ENCODE results near the gene ODAD4.
A peak's percentile ranks its signal among the peaks of the same experiment; 100 is the strongest.

The ODAD4 gene

DNA sequence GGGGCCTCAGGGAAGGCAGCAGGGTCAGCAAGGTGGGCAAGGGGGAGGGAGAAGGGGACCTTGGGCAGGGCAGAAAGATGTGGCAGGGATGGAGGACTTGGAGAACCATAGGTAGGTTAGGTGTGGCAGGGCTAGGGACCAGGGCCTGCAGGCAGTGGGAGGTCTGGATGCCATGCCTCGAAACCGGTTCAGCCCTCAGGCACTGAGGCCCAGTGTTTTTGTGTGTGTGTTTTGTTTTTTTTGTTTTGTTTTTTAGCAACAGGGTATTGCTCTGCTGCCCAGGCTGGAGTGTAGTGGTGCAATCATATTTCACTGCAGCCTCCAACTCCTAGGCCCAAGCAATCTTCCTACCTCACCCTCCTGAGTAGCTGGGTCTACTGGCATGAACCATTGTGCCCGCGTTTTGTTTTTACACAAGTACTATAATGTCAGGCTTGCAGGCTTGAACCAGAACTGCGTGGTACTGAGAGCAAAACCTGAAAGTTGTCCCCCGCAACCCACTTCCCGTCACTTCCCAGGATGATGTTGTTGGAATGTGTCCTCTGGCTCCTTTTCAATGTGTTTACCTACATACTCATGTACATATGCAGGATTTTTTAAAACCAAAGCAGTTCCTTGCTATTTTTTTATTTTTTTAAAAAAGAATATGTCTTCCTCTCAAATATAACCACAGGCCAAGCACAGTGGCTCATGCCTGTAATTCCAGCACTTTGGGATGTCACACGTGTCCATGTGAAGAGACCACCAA, 12.4 kb downstream of the ODAD4 start:
- DNase-seq: no peak

DNA sequence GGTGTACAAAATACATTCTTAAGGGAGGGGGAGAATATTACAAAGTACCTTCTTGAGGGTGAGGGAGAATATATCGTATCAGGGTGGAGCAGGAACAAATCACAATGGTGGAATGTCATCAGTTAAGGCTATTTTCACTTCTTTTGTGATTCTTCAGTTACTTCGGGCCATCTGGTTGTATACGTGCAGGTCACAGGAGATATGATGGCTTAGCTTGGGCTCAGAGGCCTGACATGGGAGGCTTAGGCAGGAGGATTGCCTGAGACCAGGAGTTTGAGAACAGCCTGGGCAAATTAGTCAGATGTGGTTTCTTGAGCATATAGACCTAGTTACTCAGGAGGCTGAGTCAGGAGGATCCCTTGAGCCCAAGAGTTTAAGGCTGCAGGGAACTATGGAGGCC, 13.1 kb downstream of the ODAD4 start:
- DNase-seq: no peak

DNA sequence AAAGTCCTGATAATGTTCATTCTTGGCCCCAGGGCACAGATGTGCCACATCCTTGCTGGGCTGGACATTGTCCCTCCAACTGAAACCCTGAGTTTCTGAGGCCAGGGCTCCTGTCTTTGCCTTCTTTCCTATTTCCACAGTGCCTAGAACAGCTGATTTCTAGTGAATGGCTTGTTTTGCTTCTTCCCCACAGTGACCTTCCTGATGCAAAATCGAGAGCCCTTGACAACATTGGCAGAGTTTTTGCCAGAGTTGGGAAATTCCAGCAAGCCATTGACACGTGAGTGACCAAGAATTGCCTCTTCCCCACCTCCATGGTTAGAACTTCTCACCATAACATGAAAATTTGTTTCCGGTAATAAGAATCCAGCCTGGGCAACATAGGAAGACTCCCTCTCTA, 14.5 kb downstream of the ODAD4 start:
- no peak for DNase-seq

DNA sequence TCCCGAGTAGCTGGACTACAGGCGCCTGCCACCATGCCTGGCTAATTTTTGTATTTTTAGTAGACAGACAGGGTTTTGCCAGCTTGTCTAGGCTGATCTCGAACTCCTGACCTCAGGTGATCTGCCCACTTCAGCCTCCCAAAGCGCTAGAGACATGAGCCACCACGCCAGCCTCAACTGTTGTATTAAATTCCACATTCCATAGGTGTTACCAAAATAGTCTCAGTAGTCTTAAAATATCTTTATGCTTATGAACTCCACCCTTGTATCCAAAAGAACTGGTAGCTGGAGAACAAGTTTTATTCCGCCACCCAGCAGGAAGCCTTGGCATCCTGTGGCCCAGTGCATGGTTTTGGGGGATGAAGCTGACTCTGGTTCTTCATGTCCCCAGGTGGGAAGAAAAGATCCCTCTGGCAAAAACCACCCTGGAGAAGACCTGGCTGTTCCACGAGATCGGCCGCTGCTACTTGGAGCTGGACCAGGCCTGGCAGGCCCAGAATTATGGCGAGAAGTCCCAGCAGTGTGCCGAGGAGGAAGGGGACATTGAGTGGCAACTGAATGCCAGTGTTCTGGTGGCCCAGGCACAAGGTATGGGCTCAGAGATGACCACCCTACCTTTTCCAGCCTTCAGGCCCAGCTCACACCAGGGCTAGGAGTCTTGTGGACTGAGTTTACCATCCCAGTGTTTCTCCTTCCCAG, 18.5 kb downstream of the ODAD4 start:
- DNase-seq: no peak

DNA sequence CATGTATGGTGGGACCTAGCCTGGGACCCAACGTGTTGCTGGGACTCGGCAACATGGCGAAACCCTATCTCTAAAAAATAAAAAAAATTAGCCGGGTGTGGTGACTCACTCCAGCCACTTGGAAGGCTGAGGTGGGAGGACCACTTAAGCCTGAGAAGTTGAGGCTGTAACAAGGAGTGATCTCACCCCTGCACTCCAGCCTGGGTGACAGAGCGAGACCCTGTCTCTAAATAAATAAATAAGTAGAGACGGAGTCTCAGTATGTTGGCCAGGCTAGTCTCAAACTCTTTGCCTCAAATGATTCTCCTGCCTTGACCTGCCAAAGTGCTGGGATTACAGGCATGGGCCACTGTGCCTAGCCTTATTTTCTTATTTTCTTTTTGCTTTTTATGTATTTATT, 26.1 kb downstream of the ODAD4 start:
- no peak for DNase-seq

DNA sequence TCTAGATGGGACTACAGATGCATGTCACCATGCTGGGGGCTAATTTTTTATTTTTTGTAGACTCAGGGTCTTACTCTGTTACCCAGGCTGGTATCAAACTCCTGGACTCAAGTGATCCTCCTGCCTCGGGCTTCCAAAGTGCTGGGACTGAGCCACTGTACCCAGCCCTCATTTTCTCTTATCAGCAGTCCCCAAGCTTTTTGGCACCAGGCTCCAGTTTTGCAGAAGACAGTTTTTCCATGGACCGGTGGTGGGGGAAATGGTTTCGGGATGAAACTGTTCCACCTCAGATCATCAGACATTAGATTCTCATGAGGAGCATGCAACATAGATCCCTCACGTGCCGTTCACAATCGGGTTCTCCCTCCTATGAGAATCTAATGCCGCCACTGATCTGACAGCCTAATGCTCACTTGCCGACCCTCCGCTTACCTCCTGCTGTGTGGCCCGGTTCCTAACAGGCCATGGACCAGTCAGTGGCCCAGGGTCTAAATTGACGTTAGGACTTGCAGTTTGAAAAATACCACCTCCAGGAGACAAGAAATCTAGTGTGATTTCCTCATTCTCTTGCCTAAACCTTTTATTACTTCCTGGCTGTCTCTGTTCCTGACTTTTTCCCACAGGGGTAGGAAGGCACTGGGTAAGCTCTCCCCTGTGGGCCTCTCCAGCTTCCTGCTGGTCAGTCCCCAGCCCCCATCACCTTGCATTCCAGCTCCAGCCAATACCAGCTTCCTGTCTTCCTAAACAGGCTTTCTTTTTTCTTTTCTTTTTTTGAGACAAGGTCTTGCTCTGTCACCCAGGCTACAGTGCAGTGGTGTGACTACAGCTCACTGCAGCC, 26.8 kb downstream of the ODAD4 start:
- DNase-seq: no peak

DNA sequence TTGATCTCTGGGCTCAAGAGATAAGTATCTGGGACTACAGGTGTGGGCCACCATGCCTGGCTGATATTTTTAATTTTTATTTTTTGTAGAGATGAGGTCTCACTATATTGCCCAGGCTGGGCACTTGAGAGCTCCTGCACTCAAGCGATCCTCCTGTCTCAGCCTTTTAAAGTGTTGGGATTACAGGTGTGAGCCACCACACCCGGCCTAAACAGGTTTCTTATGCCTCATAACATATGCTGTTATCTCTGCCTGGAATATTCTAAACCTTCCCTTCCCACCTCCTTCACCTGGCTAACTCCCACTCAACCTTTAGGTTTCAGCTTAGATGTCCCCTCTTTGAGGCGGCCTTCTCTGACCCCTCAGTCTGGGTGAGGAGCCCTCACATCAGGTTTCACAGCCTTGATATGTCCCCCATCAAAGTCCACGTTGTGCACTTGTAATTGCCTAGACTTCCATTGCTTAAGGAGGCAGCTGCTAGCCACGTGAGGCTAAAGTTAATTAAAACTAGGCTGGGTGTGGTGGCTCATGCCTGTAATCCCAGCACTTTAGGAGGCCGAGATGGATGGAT, 27.5 kb downstream of the ODAD4 start:
- DNase-seq: no peak

DNA sequence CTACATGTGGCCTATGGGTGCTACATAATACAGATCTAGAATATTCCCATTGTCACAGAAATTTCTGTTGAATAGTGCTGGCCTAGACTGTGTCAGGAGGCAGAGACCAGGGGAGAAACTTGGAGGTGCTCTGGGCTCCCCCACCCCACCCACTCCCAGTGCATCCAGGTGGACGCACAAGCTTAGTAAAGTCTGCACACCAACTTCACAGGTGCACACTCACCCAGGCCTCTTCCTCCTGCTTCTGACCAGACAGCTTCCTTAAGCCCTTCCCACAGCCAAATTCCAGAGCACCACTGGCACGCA, 28.6 kb downstream of the ODAD4 start:
- no peak for DNase-seq

DNA sequence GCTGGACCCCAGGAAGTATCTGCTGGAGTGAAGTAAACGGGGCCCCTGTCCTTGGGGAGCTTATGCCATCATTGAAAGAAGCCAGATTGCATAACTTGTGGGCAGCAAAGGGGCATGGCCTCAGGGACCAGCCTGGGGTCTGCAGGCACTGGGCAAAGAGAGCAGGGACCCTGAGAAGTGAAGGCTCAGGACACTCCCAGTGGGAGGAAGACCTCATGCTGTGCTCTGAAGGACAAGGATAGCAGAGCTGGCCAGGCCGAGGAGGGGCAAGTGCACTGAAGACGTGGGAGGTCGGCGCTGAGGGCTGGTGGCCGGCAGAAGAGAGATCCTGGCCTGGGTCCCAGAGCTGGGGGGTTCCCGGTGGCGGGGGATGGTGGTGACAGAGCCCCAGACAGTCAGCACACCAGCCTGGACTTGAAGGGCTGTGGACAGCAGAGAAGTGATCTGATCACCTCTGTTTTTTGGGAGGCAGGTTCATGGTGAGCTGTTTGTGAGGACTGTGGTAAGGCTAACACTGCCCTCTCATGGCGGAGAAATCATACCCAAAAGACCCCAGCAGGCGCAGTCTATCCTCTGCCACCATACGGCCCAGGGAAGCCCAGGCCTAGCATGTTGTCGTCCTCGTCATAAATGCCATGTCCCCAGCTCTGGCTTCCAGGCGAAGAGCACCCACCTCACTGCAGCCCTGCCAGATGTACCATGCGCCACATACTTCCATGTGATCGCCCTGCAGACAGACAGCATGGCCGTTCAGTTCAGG, 29.1 kb downstream of the ODAD4 start:
- peak; percentile 68 for DNase-seq

DNA sequence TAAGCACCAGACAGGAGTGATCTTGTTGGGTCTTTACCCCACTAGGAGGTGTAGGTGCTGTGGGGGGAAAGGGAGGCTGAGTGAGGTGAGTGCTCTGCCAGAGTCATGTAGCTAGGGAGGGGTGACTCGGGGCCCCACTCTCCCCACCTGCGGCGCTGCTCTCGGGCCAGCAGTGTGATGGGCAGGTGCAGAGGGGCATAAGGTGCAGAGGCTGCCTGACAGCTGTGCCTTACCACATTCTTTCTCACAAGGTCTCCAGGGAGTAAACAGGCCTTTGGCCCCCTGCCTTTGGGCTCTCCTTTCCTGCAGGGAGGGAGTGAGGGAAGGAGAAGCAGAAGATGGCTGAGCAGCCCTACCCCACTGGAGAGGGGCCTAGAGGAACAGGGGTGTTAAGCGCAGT, 31.7 kb downstream of the ODAD4 start:
- no peak for DNase-seq

DNA sequence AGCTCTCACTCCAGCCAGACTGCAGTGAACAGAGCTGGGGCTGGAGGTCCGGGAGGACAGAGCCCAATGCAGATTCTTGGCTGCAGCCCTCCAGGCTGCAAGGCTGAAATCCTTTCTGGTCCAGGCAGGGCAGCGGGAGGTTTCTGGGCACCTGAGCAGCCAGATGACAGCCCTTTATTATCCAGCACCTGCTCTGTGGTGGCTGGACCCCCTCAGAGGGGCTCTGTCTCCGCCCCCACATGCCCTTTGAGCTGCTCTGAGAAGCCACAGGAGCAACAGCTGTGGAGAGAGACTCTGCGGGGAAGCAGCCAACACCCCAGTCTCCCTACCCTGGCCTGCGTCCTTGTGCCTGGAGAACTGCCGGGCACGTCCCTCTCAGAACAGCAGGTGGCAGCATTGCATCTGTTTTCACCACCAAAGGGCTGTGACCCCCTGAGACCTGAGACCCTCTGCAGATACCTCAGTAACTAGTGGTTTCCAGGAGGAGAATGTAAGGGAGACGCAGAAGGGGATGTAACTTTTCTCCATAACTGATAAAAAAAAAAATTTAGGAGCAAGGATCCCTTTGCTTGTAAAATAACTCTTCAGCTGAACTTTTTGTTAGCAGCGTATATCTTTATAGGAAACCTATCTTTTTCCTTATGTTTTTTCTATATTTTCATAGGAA, 32.5 kb downstream of the ODAD4 start:
- peak; percentile 78 for DNase-seq

DNA sequence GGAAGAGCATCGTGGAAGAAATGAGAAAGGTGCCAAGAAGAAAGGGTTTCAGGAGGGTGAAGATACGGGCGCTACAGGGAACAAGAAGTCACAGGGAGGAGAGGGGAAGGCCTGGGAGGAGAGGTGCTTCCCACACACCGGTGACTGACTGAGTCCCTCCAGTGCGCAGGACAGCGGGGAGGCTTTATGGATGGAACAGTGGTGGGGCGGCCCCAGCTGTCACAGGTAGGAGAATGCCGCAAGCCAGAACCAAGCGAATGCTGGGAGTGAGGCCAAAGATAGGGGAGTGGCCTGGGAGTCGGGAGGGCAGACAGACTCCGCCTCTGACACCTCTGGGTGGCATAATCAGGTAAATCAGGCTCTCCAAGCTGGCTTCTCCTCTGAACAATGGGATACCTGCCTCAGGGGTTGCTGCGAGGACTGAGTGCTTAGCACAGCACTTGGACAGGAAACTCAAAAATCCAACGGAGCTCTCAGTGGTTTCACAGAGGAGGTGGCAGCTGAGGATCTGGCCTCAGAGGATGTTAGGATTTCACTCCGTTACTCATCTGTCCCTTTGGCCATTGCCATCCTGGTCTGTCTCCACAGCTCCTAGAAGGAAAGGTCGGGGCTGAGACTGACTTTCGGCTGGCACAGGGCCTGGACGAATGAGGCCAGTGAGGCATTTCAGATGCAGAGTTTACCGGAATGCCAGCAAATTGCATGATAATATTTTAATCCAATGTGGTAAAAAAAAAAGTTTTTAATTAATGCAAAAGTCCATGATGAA, 35.5 kb downstream of the ODAD4 start:
- DNase-seq: peak; percentile 58

DNA sequence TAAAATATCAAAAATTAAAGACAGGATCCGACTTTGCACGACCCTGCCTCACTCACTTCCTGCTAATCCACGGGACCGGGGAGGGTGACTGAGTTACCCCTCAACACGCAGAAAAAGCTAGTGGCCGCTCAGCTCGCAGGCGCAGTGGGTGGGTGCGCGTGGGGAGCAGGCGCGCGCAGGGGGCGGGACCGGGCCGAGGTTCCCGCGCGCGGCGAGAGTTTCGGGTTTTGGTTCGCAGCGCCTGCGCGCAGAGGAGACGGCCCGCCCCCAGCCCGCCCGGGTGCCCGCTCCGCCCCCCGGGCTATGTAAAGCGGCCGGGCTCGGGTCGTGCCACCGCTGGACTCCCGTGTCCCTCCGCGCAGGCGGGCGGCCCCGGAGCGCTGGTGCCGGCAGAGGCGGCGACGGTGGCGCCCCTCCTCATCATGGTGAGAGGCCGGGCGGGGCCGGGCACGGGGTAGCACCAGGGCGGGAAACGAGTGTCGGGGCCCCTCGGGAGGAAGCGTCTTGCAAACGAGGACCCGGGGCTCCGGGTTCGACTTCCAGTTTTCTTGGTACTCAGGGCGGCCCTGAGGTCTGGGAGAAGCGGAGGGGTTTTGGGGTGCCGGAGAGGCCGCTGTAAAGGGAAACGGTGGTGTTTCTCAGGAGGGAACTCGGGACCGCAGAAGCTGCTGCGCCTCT, 36.2 kb downstream of the ODAD4 start, which contains the start of gene CNP:
Gene CNP (plus strand): TSS at position 333 of the 678 bp plus-strand sequence. CDS start 90 bp downstream, at position 423.
- peak; percentile 84 for DNase-seq

DNA sequence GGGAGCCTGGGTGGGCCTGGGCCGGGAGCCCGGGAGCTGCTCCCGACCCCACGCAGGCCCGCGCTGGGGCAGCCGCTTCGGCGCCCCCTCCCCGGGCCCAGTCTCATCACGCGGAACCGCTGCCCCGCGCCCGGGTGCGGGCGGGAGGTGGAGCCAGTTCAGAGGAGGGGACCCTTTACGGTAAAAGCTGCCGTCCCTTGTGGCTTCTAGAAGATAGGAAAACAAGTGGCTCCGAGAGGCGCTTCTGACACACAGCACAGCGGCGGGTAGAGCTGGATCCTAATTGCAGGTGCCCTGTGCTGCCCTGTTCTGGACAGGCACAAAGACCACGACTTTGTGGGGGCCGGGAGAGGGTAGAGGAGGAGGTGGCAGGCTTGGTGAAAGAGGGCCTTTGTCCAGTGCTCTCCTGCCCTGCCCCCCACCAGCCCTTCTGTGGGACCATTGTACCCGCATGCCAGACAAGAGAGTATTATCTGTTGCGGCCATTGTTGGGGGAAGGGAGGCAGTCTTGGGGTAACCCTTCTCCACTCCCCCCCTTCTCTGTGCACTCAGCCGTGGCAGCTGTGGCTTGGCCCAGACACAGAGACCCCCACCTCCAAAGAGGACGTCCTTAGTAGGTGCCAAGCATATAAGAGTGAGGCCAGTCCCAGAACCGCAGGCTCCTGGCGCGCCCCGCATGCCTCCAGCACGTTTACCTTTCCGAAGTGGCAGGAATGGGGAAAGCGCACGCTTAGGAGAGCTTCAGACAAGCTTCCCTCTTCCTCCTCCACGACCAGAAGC, 36.9 kb downstream of the ODAD4 start:
- DNase-seq: no peak

DNA sequence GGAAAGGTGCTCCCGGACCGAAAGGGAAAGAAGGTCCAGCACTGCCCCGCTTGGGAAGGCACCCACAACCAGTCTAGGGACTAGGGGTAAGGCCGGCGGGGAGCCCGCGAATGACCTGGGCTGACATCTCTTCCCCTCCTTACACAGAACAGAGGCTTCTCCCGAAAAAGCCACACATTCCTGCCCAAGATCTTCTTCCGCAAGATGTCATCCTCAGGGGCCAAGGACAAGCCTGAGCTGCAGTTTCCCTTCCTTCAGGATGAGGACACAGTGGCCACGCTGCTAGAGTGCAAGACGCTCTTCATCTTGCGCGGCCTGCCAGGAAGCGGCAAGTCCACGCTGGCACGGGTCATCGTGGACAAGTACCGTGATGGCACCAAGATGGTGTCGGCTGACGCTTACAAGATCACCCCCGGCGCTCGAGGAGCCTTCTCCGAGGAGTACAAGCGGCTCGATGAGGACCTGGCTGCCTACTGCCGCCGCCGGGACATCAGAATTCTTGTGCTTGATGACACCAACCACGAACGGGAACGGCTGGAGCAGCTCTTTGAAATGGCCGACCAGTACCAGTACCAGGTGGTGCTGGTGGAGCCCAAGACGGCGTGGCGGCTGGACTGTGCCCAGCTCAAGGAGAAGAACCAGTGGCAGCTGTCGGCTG, 37.6 kb downstream of the ODAD4 start:
- DNase-seq: no peak

DNA sequence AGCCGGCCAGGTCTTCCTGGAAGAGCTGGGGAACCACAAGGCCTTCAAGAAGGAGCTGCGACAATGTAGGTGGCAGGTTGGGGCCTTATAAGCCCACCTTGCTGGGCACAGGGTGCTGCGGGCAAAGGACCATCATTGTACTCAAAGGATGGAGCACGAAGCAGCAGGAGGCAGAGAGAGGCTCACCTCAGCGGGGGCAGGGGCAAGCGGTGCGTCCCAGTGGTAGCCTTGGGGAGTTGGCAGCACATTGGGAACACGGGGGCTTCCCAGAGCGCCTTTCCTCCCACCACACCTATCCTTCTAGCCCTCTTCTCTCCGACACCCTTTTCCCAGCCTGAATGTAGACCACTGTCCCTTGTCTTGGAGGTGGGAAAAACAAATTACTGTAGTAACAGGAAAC, 38.3 kb downstream of the ODAD4 start:
- no peak for DNase-seq

DNA sequence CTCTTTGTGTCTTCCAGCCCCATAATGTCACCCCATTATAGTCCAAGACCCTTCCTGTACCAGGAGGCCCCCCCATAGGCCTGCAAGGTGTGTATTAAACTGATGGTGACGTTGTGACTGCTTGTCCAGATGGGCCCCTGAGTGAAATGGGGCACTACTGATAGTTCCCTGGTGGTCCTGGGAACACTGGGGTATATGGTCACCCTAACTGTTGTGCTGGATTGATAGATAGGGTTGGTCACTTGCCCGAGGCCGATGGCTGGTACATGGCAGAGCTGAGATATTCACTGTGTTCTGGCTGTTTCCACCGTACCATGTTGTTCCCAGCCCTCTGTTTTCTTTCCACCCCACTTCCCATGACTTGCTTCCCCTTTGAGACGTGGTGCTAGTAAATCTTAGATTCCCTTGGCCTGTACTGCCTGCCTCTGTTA, 40.5 kb downstream of the ODAD4 start:
- no peak for DNase-seq

DNA sequence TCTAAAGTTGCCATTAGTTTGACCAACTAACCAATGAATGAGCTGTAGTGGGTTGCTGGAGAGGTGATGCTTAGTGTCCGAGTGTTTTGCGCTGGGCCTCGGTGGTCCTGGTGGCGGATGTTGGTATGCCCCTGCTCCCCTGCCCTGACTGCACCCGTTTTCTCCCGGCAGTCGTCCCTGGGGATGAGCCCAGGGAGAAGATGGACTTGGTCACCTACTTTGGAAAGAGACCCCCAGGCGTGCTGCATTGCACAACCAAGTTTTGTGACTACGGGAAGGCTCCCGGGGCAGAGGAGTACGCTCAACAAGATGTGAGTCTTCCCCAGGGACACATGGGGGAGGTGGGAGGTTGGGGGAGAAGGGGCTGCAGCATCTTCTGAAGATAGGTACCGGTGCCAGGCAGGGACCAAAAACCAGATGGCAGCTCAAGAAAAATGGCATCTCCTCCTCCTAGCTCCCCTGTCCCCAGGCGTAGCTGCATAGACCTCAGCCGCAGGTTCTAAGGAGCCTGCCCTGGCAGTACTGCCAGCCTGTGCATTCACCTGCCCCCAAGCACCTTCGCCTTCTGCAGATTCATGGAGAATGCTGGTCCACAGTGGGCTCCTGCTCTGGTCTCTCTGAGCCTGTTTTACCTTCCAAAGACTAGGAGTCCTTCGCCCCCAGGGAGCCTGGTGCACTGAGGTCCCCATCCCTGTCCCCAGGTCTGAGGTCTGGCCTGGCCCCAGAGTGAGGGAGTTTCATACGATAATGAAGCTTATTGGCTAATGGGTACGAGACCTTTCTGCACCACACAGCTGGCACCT, 41.5 kb downstream of the ODAD4 start:
- DNase-seq: no peak
